Right ventricle myocardium inferior (tissue), 1 donor: ENCODE results near the gene B4GALNT4. TPM values are rescaled to one million over a fixed set of nuclear protein-coding genes. Genes with fewer than 3 reads are reported as not detected.
A peak's percentile ranks its signal among the peaks of the same experiment; 100 is the strongest.
"Not testable (repeated sequence)": the region's sequence is repeated elsewhere in the genome, so short reads cannot be mapped to it uniquely, and the experiment has no call there.

Source experiments
- ATAC-seq: fragments of 200-7000 bp; cut with Tn5 transposase; one replicate; pipeline ENCODE4 v1.9.1; 2020; ENCODE audit warnings: mild to moderate bottlenecking, moderate library complexity
- DNase-seq: peaks from one replicate; pipeline ENCODE4 v3.0.0; 2021; ENCODE audit errors: missing footprints
- intact Hi-C: fragments of 100-400 bp; cut with DNase I; formaldehyde crosslinking; loops from one replicate; pipeline ENCODE4 v1.11.0; 2022
- total RNA-seq: library from RNA; stranded (reverse); fragmentation: NEBNext Ultra II Directional; extraction: Animal tissue kit (Norgen Biotek cat#: 25700); gene quantifications from one replicate; pipeline ENCODE4 v1.2.1, GENCODE V29; 2021
- donor health status: DM: no; HTN: yes; CAD: no; lungs with severe emphysema.

Gene B4GALNT4
- total RNA-seq, 1 donor from 2014 or later, result 0.54 TPM

DNA sequence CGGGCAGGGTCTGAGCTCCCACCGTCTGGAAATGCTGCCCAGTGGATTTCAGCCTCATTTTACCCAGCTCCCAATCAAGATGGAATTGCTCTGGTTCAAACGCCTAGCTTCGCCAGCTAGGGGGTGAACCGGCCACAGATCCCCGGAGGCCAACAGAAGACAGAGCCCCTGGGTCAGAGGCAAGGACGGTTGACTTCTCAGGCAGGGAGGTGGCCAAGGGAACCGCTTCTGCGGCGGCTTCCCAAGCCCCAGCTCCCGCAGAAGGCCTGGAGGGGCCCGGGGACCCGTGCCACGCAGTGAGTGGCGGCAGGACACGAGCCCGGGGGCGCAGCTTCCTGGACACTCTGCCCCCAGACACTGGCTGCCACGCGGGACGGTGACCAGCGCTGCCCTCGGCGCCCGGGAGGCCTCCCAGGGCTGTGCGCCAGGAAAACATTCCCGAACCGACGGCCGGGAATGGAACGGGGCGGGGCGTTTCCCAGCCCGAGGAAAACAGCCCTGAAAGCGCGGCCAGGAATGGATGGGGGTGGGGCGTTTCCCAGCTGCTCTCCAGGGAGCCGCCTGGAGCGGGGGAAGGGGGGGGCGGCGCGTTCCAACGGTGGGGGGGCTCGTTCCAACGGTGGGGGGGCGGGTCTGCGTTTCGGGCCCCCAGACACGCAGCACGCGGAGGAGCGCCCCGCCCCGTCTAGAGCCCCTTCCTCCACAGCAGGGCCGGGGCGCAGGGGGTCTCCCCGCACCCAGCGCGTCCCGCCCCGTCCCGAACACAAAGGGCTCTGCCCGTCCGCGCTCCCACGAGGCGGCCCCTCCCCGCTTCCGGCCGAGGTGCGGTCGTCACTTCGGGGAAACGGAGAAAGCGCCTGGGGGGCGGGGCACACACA, 13.5 kb upstream of the B4GALNT4 start:
- peak; percentile 97 for DNase-seq
- intact Hi-C loops, result loop anchor here (1.0 to 5.0 kb wide), 3 partner anchors 29 to 119 kb away; partner anchors contain the start of genes PSMD13 and SIRT3
- ATAC-seq, result peak; percentile 88

DNA sequence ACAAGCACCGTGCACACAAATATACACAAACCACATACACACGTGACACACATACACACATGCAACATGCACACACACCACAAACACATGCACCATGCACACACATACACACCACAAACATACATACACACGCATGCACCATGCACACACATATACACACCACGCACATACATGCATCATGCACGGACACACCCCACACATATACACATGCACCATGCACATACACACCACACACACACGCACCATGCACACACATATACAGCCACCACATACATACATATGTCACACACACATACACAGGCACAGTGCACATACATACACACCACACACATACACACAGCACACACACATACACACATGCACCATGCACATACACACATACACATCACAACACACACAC, 12.7 kb upstream of the B4GALNT4 start:
- DNase-seq (no peak), ATAC-seq (no peak)
- intact Hi-C loops, result loop anchor here (5.0 kb wide), 1 partner anchor 119 kb away; the partner anchor contains the start of genes PSMD13 and SIRT3

DNA sequence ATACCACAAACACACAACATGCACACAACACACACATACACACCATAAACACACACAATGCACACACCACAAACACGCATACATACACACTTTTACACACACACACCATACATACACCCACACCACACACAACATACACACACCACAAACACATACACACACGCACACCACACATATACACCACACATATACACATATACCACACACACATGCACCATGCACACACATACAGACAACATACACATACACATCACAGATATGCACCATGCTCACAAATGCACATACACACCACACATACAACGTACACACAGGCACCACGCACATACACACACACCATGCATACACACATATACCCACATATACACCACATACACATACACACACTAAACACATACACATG, 11.7 kb upstream of the B4GALNT4 start:
- no peak for DNase-seq
- no peak for ATAC-seq
- intact Hi-C loops, result loop anchor here (5.0 kb wide), 1 partner anchor 120 kb away; the partner anchor contains the start of genes PSMD13 and SIRT3

DNA sequence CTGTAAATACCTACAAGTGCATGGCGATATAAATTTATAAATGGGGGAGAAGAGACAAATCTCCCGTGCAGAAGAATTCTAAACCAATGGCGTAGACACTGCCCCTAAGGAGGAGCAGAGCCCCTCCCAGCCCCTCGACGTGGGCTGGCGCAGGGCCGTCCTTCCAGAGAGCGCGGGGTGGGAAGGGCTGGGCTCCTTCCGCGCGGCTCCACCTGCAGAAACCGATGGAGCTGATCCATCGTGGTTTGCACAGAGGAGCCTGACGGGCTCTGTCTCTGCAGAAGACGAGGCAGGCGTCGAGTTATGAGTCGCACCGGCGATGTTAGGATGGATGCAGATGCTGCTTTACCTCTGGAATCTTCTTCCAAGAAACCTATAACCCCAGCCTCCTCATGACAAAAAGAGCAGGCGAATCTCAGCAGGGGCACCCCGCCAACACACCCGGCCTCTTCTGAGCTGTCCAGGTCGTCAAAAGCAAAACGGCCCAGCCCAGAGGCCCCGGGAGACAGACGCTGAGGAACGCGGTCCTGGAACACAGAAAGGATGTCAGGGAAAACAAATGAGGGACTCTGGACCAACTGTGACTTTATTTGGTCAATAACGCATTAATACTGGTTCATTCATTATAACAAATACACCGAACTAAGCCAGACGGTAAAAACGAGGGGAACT, 11.0 kb upstream of the B4GALNT4 start:
- DNase-seq (no peak), ATAC-seq (no peak)
- intact Hi-C loops, result loop anchor here (5.0 kb wide), 1 partner anchor 121 kb away; the partner anchor contains the start of genes PSMD13 and SIRT3

DNA sequence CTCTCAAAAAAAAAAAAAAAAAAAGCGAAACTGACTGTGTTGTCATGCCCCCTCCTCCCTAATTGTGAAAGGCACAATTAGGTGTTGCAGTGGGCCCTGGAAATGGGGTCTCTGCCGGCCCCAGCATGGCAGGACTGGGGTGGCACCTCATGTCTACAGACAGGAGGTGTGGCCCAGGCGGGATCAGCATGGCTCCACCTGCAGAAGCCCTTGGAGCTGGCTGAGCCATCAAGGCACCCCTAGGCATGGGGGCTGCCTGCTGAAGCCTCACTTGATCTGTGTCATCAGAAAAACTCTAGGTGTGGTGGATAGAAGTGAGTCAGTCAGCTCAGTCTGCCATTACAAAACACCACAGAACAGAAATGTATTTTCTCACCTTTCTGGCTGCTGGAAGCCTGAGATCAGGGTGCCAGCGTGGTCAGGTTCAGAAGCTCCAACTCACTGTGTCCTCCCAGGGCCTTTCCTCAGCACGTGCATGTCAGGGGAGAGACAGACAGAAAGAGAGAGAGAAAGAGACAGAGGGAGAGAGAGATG, 10.1 kb upstream of the B4GALNT4 start:
- intact Hi-C loops, result loop anchor here (5.0 kb wide), 1 partner anchor 122 kb away; the partner anchor contains the start of genes PSMD13 and SIRT3
- ATAC-seq (no peak), DNase-seq (no peak)

DNA sequence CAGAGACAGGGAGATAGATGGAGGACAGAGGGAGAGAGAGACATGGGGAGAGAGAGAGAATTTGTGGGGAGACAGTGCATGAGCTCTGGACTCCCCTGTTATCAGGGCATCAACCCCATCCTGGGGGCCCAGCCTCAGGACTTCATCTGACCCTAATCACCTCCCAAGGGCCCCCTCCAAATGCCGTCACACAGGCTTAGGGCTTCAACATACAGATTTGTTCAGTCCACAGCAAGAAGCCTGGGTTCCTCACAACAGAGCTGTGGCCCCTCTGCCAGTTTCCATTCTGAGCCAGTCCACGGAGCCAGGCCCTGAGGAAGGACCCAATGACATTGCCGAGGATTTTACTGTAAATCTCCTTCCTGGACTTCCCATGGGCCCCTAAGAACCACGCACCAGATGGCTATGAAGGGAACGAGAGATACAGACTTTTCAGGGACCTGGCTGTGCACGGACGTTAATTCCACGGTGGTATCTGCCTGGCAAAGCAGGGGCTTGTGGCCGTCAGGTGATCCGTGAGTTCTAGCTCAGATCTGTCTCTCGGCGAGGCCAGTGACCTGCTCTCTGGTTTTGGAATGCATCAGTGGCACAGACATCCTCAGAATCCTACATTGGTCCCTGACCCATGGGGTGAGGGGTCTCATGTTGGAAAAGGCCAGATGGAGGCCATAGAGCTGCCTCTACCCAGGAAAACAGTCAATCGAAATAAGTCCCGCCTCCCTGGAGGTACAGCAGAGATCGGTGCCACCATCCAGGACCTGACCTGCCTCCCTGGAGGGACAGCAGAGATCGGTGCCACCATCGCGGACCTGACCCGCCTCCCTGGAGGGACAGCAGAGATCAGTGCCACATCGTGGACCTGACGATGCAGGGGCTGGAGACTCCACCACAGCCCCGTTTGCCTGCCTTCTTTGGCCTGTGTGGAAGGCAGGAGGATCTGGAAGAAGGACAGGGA, 8.7 kb upstream of the B4GALNT4 start:
- no peak for DNase-seq
- no peak for ATAC-seq
- intact Hi-C loops, result no loop called here

DNA sequence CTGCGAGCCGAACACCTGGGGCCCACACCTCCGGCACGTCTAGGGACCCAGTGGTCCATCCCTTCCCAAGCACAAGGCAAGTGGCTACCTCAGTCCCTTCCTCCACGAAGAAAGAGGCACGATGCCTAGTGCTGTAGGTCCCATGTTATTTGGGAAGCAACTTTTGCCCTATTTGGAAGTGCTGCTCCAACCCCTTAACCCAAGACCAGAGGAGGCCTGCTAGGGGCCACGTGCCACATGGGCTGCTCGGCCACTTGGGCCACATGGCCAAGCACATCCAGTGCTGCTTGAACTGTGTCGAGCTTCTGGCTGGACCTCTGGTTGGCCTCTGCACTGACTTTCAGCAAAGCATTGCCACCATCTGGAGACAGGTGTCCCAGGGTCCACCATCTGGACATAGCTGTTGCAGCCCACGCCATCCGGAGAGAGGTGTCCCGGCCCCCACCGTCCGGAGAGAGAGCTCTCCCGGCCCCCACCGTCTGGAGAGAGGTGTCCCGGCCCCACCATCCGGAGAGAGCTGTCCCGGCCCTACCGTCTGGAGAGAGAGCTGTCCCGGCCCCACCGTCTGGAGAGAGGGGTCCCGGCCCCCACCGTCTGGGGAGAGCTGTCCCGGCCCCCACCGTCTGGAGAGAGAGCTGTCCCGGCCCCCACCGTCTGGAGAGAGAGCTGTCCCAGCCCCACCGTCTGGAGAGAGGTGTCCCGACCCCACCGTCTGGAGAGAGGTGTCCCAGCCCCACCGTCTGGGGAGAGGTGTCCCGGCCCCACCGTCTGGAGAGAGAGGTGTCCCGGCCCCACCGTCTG, 6.5 kb upstream of the B4GALNT4 start:
- ATAC-seq (no peak), DNase-seq (no peak)
- intact Hi-C loops, result no loop called here

DNA sequence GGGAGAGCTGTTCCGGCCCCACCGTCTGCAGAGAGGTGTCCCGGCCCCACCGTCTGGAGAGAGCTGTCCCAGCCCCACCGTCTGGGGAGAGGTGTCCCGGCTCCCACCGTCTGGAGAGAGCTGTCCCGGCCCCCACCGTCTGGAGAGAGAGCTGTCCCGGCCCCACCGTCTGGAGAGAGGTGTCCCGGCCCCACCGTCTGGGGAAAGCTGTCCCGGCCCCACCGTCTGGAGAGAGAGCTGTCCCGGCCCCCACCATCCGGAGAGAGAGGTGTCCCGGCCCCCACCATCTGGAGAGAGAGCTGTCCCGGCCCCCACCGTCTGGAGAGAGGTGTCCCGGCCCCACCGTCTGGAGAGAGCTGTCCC, 5.9 kb upstream of the B4GALNT4 start:
- DNase-seq, ATAC-seq, intact Hi-C loops: not testable (repeated sequence)

- intact Hi-C loops, result no loop called here
- no peak for DNase-seq
- ATAC-seq, result peak; percentile 44
These were observed 5.1 kb upstream of the B4GALNT4 start for GRCh38 chr11:363948-364761.

DNA sequence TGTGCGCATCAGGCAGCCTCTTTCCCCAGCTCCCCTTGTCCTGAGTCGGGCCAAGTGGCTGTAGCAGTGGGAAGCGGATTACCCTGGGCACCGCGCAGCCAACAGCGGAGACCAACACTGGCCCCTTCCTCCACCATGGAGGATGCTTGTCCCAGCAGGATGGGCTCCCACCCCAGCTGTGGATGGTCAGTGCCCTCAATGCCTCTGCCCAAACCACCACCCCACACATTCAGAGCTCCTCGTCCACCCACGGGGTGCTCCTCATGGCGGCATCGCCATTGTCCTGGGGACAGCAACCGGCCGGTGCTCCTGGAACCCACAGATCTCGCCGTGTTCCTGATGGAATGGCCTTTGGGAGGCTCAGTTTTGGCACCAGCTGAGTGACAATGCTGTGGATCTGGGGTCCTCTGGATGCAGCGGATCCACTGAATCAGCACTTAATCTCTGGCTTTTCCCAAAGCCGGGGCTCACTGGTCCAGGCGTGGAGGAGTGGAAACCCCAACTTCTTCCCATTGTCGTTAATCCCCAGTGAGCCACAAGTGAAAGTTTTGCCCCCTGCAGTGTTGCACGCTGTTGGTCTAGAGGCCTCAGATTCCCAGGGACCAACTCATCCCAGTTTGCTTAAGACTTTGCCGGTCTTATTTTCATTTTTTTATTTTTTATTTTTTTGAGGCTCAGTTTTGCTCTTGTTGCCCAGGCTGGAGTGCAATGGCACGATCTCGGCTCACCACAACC, 4.1 kb upstream of the B4GALNT4 start:
- DNase-seq, result no peak
- no peak for ATAC-seq
- intact Hi-C loops, result no loop called here

- intact Hi-C loops, result no loop called here
- DNase-seq (no peak), ATAC-seq (no peak)
These were observed 3.5 kb upstream of the B4GALNT4 start for GRCh38 chr11:365831-366230.

DNA sequence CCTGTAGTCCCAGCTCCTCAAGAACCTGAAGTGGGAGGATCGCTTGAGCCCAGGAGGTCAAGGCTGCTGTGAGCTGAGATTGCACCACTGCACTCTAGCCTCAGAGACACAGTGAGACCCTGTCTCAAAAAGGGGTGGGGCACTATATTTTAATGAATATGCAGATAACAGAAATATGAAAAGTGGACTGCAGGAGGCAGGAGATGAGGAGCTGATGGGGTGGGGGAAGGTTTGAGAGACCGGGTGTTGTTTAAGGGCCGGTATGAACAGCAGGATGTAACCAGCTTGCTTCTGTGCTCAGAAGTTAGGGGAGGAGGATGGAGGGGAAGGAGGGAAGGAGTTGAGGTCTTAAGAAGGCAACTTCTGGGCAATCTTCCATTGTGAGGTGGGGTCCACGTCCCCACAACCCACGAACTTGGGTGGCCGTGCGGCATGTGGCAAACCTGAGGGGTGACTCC, 1.3 kb upstream of the B4GALNT4 start:
- ATAC-seq, result no peak
- intact Hi-C loops, result no loop called here
- DNase-seq, result no peak

DNA sequence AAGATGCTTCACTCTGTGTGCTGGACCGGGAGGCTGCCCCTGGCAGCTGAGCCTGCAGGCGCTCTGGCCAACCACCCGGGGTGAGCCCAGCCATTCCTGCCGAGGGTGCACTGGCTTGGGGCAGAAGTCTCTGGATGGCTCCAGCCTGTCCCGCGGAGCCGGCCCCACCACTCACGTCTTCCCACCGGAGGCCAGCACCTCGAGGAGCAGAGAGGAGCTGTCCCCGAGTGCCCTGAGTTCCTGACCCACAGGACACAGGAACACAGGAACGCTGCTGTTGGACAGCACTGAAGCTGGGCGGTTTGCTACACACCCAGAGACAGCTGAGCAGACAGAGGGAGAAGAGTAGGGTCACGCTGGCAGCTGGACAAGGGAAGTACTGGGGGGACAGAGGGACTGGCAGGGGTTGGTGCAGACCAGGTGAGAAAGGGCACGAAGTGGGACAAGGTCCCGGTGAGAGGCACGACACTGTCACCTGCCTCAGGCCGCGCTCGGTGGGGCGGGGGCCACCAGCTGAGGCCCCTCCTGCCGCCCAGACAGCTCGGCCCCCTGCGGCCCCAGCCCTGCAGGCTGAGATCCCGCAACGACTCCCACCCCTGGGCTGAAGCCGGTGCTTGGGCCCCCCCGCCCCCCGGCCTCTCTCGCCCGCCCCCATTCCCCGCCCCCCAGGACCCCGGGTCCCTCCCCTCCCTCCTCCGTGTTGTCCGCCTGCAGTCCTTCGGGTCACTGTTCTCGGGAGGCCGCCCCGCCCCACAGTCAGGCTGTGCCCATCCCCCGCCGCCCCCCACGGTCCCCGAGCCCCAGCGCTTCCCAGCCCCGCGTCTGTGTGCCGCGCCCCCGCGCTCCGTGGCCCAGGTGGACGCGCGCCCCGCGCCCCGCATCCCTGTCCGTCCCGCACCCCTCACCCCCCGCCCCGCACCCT, 624 bp upstream of the B4GALNT4 start:
- intact Hi-C loops, result no loop called here
- peak; percentile 55 for DNase-seq
- no peak for ATAC-seq

GRCh38 chr11:370070-370941, 1.0 kb downstream of the B4GALNT4 start:
- peak; percentile 22 for DNase-seq
- intact Hi-C loops, result no loop called here
- no peak for ATAC-seq
